Uterus (tissue), 2 donors: ENCODE measurements around the gene CACNB2.

Experiments
- POLR2A ChIP-seq, 2 donors: fragments of 450-650 bp; IDR thresholded peaks; one replicate each; pipeline ENCODE4 v1.6.1; 2016; ENCODE audit warnings: antibody characterized with exemption in 2 of 2, mild to moderate bottlenecking in 1 of 2, moderate library complexity in 1 of 2
- TF ChIP-seq, protein P1 (sequence below), 4 experiments: fragments of 200-600 bp in 2 of 4; fragments of 450-650 bp in 2 of 4; sonication (generic) in 2 of 4; IDR thresholded peaks; one replicate each; pipeline ENCODE4 v1.5.1; 2016 to 2019; ENCODE audit warnings: antibody characterized with exemption in 4 of 4, mild to moderate bottlenecking in 2 of 4, moderate library complexity in 1 of 4

DNA sequence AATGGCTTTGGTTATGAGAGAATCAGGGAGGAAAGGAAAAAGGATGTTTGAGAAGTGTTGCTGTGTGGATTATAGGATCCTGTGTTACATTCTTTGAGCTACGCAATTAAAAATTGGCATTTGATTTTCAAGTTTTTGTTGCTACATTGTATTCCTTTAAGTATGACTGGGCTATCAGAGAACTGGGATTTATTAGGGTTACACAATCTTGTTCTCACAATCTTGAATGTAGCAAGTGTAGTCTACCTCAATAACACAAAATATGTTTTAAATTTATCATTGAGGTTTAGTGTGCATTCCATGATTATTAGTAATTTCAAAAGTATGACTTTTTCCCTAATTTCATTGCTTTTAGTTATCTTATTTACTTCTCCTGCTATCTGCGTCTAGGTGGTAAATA is 113.9 kb downstream of the CACNB2 start:
- TF ChIP-seq, protein P1, sequence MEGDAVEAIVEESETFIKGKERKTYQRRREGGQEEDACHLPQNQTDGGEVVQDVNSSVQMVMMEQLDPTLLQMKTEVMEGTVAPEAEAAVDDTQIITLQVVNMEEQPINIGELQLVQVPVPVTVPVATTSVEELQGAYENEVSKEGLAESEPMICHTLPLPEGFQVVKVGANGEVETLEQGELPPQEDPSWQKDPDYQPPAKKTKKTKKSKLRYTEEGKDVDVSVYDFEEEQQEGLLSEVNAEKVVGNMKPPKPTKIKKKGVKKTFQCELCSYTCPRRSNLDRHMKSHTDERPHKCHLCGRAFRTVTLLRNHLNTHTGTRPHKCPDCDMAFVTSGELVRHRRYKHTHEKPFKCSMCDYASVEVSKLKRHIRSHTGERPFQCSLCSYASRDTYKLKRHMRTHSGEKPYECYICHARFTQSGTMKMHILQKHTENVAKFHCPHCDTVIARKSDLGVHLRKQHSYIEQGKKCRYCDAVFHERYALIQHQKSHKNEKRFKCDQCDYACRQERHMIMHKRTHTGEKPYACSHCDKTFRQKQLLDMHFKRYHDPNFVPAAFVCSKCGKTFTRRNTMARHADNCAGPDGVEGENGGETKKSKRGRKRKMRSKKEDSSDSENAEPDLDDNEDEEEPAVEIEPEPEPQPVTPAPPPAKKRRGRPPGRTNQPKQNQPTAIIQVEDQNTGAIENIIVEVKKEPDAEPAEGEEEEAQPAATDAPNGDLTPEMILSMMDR (IDR thresholded peaks at IDR 0.05): no peak
- TF ChIP-seq POLR2A (IDR thresholded peaks at IDR 0.05): no peak
